ENCODE data around the gene PADI3.

DNA sequence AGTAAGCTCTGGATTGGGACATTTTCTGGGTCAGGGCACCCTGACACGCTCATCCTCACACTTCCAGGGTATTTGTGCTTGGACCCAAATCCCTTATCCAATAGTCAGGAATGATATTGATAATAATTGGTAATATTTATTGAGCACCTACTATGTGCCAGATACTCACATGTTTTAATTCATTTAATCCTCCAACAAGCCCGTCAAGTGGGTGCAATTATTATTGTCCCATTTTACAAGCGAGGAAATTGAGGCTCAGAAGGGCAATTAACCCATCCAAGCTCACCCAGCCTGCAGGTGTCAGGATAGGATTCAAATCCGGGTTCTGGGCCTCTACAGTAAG lies 11.4 kb upstream of the PADI3 start:
- no peak for TF ChIP-seq ARNT (IDR thresholded peaks at IDR 0.05)
- TF ChIP-seq FOXK2 (IDR thresholded peaks at IDR 0.05) = no peak
- TF ChIP-seq HDGF (IDR thresholded peaks at IDR 0.05; ENCODE audit: borderline replicate concordance) = no peak
- no peak for TF ChIP-seq FOXM1 (IDR thresholded peaks at IDR 0.05; ENCODE audit: borderline replicate concordance)
- no peak for TF ChIP-seq BHLHE40 (IDR thresholded peaks at IDR 0.05; ENCODE audit: borderline replicate concordance)
- no peak for TF ChIP-seq SP1 (IDR thresholded peaks at IDR 0.05)
- no peak for TF ChIP-seq TARDBP (IDR thresholded peaks at IDR 0.05)
- no peak for TF ChIP-seq SUZ12 (IDR thresholded peaks at IDR 0.05)
- no peak for TF ChIP-seq FOXA1 (IDR thresholded peaks at IDR 0.05)
- TF ChIP-seq LEF1 (IDR thresholded peaks at IDR 0.05; ENCODE audit: borderline replicate concordance) = no peak
- TF ChIP-seq NFRKB (IDR thresholded peaks at IDR 0.05) = no peak
- no peak for TF ChIP-seq ZNF384 (IDR thresholded peaks at IDR 0.05)

Data from HEK293T (cell line).